SK-N-MC (cell line): ENCODE measurements around the gene BRINP3.

Experiments
- EZH2 ChIP-seq: fragments of 200-600 bp; sonication (generic); IDR thresholded peaks from one replicate; pipeline ENCODE4 v1.6.1; 2017; ENCODE audit warnings: antibody characterized with exemption
- POLR2AphosphoS5 ChIP-seq: IDR thresholded peaks from 2 replicates; pipeline ENCODE4 v1.6.1; 2012; ENCODE audit warnings: mild to moderate bottlenecking, low read depth, low read length, borderline replicate concordance

DNA sequence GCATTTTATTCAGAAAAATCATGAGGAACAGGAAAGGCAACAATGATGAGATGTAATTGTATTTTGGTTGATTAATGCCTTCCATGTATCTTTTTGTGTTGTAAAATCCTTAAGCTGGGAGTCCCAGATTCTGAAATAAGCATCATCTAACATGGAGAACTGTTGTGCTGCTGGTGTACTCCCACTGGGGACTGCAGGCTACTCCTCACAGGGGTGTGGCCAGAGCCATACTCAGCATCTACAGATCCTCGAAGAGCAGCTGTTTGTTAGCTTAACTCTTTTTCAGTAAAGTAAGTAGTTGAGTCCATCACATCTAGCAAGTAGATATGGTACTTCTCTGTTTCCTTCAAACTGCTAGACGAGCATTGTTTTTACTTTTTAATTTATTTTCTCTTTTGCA, 358.0 kb downstream of the BRINP3 start:
- TF ChIP-seq EZH2 (no peak), POLR2AphosphoS5 (no peak)
